ENCODE measurements around the gene SDHA.

DNA sequence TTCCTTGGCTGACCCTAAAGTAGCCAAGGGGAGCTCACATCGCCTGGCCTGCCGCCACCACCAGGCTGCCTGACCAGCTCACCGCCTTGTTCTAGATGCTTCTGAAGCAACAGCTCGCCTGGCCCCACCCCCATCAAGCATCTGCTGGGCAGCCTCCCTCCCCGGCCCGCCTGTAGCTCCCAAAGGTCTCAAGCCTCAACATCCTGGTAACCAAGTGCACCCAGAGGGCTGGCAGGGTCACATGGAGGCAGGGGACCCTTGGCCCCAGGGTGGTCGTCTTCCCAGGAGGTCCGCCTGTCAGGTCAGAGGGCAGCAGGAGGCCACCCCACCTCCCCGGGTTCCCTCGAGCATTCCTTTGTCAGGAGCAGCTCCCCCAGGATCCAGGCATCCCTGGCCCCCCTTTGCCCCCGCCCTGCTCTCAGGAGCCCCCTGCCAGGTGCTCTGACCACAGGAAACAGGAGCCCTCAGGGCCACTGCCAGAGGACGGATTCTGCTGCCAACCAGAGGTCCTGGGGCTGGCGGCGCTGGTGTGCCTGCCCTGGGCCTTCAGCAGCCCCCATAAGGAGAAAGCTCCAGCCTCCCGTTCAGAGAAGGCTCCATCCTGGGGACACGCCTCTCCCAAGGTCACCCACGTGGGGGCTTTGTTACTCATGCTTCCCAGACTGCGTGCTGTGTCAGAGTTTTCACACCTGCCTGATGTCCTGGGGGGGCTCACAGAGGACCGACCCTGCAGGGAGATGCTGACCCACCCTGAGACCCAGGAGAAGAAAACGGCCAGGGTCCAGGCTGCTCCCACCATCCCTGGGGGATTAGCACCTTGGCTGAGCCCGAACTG is 30.3 kb upstream of the SDHA start:
- TF ChIP-seq ZNF274 (IDR thresholded peaks at IDR 0.05; ENCODE audit: borderline replicate concordance, low read depth, low read length) (no peak), FOXJ3 (CRISPR knock-in tag; IDR thresholded peaks at IDR 0.05) (no peak), CREM (IDR thresholded peaks at IDR 0.05; ENCODE audit: low read depth) (no peak), MYNN (IDR thresholded peaks at IDR 0.05) (no peak), MYNN (CRISPR knock-in tag; IDR thresholded peaks at IDR 0.05) (no peak), ZNF347 (CRISPR knock-in tag; IDR thresholded peaks at IDR 0.05; ENCODE audit: low read depth) (no peak), ZSCAN32 (CRISPR knock-in tag; IDR thresholded peaks at IDR 0.05) (no peak), FOXK2 (conservative IDR thresholded peaks at IDR 0.05 in 1 of 2, IDR thresholded peaks at IDR 0.05 in 1 of 2; ENCODE audit: low read depth in 2 of 2) (no peak), ZNF707 (CRISPR knock-in tag; conservative IDR thresholded peaks at IDR 0.05) (no peak), HDAC2 (IDR thresholded peaks at IDR 0.05) (no peak)
- TF ChIP-seq, protein P1, sequence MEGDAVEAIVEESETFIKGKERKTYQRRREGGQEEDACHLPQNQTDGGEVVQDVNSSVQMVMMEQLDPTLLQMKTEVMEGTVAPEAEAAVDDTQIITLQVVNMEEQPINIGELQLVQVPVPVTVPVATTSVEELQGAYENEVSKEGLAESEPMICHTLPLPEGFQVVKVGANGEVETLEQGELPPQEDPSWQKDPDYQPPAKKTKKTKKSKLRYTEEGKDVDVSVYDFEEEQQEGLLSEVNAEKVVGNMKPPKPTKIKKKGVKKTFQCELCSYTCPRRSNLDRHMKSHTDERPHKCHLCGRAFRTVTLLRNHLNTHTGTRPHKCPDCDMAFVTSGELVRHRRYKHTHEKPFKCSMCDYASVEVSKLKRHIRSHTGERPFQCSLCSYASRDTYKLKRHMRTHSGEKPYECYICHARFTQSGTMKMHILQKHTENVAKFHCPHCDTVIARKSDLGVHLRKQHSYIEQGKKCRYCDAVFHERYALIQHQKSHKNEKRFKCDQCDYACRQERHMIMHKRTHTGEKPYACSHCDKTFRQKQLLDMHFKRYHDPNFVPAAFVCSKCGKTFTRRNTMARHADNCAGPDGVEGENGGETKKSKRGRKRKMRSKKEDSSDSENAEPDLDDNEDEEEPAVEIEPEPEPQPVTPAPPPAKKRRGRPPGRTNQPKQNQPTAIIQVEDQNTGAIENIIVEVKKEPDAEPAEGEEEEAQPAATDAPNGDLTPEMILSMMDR (IDR thresholded peaks at IDR 0.05 in 2 of 3, conservative IDR thresholded peaks at IDR 0.05 in 1 of 3; ENCODE audit: insufficient read depth in 2 of 3, low read depth in 1 of 3, low read length in 3 of 3), result no peak

All from K562 (cell line).